Suprapubic skin (tissue), 4 donors: ENCODE results near the gene ETV1. TPM values are rescaled to one million over a fixed set of nuclear protein-coding genes. Genes with fewer than 3 reads are reported as not detected.

Experiments
- DNase-seq, 2 donors: peaks; one replicate each; pipeline ENCODE4 v3.0.0-alpha.2; 2019; ENCODE audit warnings: low spot score in 2 of 2
- H3K27ac ChIP-seq: fragments of 200-600 bp; sonication (generic); one replicate; pipeline ENCODE4 v1.5.1; 2019
- H3K27me3 ChIP-seq: fragments of 200-600 bp; sonication (generic); one replicate; pipeline ENCODE4 v1.5.1; 2019
- H3K36me3 ChIP-seq: fragments of 200-600 bp; sonication (generic); one replicate; pipeline ENCODE4 v1.5.1; 2019
- H3K4me1 ChIP-seq: fragments of 200-600 bp; sonication (generic); one replicate; pipeline ENCODE4 v1.5.1; 2019
- H3K4me3 ChIP-seq: fragments of 200-600 bp; sonication (generic); one replicate; pipeline ENCODE4 v1.5.1; 2019; ENCODE audit warnings: mild to moderate bottlenecking
- H3K9me3 ChIP-seq: fragments of 200-600 bp; sonication (generic); one replicate; pipeline ENCODE4 v1.5.1; 2019
- CTCF ChIP-seq, 2 donors: fragments of 200-600 bp in 1 of 2; fragments of 450-650 bp in 1 of 2; sonication (generic) in 1 of 2; IDR thresholded peaks; one replicate each; pipeline ENCODE4 v1.5.1; 2016 to 2019; ENCODE audit warnings: antibody characterized with exemption in 2 of 2, mild to moderate bottlenecking in 1 of 2, moderate library complexity in 1 of 2
- EP300 ChIP-seq: sonication (generic); formaldehyde crosslinking; IDR thresholded peaks from one replicate; pipeline ENCODE4 v1.6.1; 2017; ENCODE audit warnings: antibody characterized with exemption
- POLR2A ChIP-seq, 2 donors: fragments of 450-650 bp; IDR thresholded peaks; one replicate each; pipeline ENCODE4 v1.6.1; 2017; ENCODE audit warnings: antibody characterized with exemption in 2 of 2, mild to moderate bottlenecking in 2 of 2, moderate library complexity in 2 of 2
- POLR2AphosphoS5 ChIP-seq, 3 donors: sonication (generic); formaldehyde crosslinking; IDR thresholded peaks; one replicate each; pipeline ENCODE4 v1.6.1; 2017; ENCODE audit warnings: antibody characterized with exemption in 3 of 3
- WGBS: methylation state at CpG from one replicate; pipeline ENCODE4 v1.1.5; 2018; 5-methylcytosine and 5-hydroxymethylcytosine counted together
- total RNA-seq, 4 donors: library from RNA; depleted of rRNA; stranded (reverse); fragments of >200 nt; gene quantifications; one replicate each; pipeline ENCODE4 v1.1.0, GENCODE V29; 2016

The ETV1 gene
- total RNA-seq, 4 donors from 2014 or later, result 3.3 to 7.6 (median 5.3) TPM

GRCh38 chr7:13987395-13987794 is 2.1 kb downstream of the ETV1 start:
- Histone ChIP-seq H3K4me3 (no peak overlapping the region), H3K9me3 (no peaks in the 10 kb centered on the region), H3K4me1 (peaks cover 24% of the 10 kb centered on the region), H3K36me3 (no peaks in the 10 kb centered on the region), H3K27ac (no peak overlapping the region), H3K27me3 (no peaks in the 10 kb centered on the region)
- 62% methylated on average over 1 of the region's 1 CpG for WGBS
- no peak for DNase-seq
- no peak for TF ChIP-seq POLR2A (IDR thresholded peaks at IDR 0.05)
- no peak for TF ChIP-seq POLR2AphosphoS5 (IDR thresholded peaks at IDR 0.05)
- no peak for TF ChIP-seq CTCF (IDR thresholded peaks at IDR 0.05)
- TF ChIP-seq EP300, result no peak

GRCh38 chr7:13986208-13986607 is 3.3 kb downstream of the ETV1 start:
- Histone ChIP-seq H3K4me1 (peaks cover 20% of the 10 kb centered on the region), H3K27ac (no peak overlapping the region), H3K27me3 (no peaks in the 10 kb centered on the region), H3K36me3 (no peaks in the 10 kb centered on the region), H3K4me3 (no peak overlapping the region), H3K9me3 (no peaks in the 10 kb centered on the region)
- TF ChIP-seq POLR2AphosphoS5 (IDR thresholded peaks at IDR 0.05), result no peak
- no peak for TF ChIP-seq CTCF (IDR thresholded peaks at IDR 0.05)
- TF ChIP-seq EP300, result no peak
- TF ChIP-seq POLR2A (IDR thresholded peaks at IDR 0.05), result no peak
- no peak for DNase-seq
- 87% methylated on average over 2 of the region's 2 CpGs for WGBS

GRCh38 chr7:13984831-13985685 is 4.4 kb downstream of the ETV1 start:
- TF ChIP-seq CTCF (IDR thresholded peaks at IDR 0.05) (no peak), POLR2A (IDR thresholded peaks at IDR 0.05) (no peak), POLR2AphosphoS5 (IDR thresholded peaks at IDR 0.05) (no peak), EP300 (no peak)
- WGBS, result 87% methylated on average over 2 of the region's 2 CpGs
- Histone ChIP-seq H3K36me3 (no peaks in the 10 kb centered on the region), H3K4me1 (peaks cover 32% of the 10 kb centered on the region), H3K4me3 (no peak overlapping the region), H3K27me3 (no peaks in the 10 kb centered on the region), H3K27ac (no peak overlapping the region), H3K9me3 (no peaks in the 10 kb centered on the region)
- no peak for DNase-seq

- no peak for DNase-seq
- Histone ChIP-seq H3K27ac (no peak overlapping the region), H3K4me3 (no peak overlapping the region), H3K4me1 (peaks cover 28% of the 10 kb centered on the region), H3K27me3 (no peaks in the 10 kb centered on the region), H3K36me3 (no peaks in the 10 kb centered on the region), H3K9me3 (no peaks in the 10 kb centered on the region)
- TF ChIP-seq POLR2A (IDR thresholded peaks at IDR 0.05) (no peak), POLR2AphosphoS5 (IDR thresholded peaks at IDR 0.05) (no peak), CTCF (IDR thresholded peaks at IDR 0.05) (no peak), EP300 (no peak)
- 67% methylated on average over 3 of the region's 3 CpGs for WGBS
Measured at GRCh38 chr7:13984061-13984460, 5.4 kb downstream of the ETV1 start.

- H3K9me3 ChIP-seq, result no peaks in the 10 kb centered on the region
- H3K27ac ChIP-seq, result no peak overlapping the region
- no peak overlapping the region for H3K4me3 ChIP-seq
- no peaks in the 10 kb centered on the region for H3K27me3 ChIP-seq
- 76% methylated on average over 4 of the region's 4 CpGs for WGBS
- no peak for TF ChIP-seq EP300
- TF ChIP-seq POLR2AphosphoS5 (IDR thresholded peaks at IDR 0.05), result no peak
- TF ChIP-seq CTCF (IDR thresholded peaks at IDR 0.05), result no peak
- TF ChIP-seq POLR2A (IDR thresholded peaks at IDR 0.05), result no peak
- H3K36me3 ChIP-seq, result no peaks in the 10 kb centered on the region
- no peak for DNase-seq
- peaks cover 22% of the 10 kb centered on the region for H3K4me1 ChIP-seq
Measured at GRCh38 chr7:13982940-13983677, 6.4 kb downstream of the ETV1 start.
